T-helper 9 cell (primary cell): ENCODE results near the gene OVOL1.
"Not testable (repeated sequence)": the region's sequence is repeated elsewhere in the genome, so short reads cannot be mapped to it uniquely, and the experiment has no call there.

Source experiments
- DNase-seq: peaks from one replicate; pipeline ENCODE4 v3.0.0-alpha.2; 2020

Gene OVOL1

DNA sequence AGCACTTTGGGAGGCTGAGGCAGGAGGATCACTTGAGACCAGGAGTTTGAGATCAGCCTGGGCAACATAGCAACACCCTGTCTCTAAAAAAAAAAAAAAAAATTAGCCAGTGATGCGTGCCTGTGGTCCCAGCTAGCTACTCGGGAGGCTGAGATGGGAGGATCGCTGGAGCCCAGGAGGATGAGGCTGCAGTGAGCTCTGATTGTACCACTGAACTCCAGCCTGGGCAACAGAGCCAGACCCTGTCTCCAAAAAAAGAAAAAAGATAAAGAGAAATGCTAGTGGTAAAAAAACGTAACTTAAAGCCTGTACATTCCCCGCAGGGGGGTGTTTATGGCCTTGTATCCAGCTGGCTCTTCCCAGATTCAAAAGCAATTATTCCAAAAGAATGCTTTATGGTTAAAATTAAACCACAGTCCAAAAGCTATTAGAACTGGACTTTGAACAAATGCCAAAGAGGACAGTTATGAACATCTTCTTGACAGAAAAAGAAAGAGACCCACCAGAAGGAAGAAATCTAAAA is 30.5 kb downstream of the OVOL1 start:
- DNase-seq: no peak

DNA sequence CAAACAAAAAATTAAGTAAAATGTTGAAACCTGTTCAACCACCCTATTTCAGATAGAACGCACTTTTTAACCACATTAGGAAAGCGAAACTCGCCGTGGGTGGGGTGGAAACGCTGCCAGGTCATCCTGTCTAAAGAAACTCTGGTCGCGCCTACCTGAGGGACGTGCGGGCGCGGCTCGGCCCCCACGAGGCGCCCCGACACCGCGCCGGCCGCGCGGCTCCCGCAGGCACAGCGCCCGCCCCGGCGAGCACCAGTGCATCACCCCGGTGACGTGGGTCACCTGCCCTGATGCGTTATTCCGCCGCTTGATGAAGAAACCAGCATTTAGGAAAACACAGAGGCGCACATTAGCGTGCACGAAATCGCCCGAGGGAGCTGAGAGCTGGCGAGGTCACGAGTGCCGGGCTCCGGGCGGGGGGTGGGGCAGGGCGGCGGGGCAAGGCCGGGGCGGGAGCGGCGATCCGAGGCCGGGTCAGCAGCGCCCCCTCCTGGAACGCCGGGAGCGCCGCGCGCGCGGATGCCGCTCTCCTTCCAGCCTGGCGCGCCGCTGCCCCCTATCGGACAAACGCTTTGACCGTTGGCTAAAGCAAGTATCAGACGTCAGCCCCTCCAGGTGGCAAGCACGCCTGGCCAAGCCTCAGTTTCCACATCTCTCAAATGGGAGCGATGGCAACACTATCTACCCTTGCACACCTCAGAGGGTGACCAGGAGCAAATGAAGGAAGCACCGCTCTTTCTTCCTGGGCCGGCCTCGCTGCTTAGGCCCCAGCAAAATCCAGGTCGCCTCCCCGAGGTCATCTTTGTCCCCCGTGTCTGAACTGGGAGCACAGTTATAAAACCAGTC is 31.2 kb downstream of the OVOL1 start:
- DNase-seq: peak; percentile 99

DNA sequence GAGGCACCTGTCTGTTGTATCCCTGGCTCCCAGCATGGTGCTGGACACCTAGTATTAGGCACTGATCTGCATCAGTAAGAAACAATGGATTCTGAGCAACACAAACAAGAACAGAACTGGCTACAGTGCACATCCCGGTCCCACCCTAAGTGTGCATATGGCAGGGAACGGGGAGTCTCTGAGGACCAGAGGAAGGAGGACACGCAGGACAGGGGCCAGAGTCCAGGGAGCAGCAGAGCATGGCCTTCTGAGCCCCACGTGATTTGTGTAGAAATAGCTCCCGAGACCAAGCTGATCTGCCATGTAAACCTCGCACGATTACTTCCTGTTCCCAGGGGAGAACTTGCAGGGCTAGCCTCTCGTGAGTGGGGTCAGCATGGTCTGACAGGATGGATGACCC is 34.2 kb downstream of the OVOL1 start:
- DNase-seq: no peak

DNA sequence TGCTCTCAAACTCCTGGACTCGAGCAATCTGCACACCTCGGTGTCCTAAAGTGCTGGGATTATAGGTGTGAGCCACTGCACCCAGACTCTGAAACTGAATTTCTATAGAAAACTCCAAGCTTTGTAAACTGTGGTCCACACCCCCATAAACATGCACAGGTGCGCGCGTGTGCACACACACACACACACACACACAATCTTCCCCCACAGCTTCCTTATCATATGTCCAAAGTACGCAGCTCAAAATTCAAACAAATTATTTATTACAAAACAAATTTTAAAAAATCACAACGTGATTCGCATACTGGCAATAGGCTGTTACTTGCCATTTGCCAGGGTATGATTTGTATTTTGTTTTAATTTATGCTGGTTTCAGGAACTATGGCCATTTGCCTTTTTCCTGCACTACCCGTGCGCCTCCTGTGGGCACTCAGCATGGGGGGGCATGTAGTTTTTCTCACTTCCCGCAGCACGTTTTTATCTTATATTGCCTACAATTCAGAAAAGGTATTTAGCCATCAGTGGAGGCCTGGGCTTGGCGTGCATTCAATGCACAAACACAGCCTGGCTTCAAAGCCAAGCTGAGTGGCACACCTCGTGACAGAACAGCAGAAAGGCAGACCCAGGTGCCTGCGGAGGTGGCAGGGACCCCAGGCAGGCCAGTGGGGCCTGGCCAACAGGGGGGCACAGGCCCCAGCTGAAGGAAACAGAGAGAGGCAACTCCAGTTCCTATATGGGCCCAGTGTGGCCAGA is 36.1 kb downstream of the OVOL1 start:
- no peak for DNase-seq

DNA sequence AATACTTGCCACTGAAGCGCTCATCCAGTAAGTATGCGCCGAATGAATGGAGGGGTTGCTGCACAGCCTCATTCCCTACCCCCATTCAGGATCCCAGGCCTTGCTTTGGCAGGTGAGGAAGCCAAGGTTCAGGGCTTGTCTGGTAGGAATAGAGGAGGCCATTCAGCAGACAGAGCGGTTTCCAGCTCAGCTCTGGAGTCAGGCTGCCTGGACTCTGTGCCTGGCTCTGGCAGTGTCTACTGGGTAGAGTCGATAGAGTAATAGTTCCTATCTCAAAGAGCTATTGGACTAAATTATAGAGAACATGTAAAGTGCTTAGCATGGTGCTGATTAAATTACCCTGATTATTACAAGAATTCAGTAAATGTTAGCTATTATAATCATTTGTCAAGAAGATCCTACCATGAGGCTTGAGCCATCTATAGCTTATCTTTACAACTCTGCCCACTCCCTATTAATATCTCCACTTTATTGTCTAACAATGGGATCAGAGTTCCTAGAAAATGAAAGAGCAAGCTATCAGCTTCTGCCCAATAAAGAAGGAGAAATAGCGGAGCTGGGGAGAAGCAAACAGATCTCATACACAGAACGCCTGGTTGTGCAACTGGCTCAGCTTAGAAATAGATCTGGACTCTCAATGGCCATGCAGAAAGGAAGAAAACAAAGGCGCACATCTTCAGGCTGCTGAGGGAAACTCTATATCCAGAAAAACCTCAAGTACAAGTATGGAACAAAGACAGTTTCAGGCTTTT is 40.3 kb downstream of the OVOL1 start:
- DNase-seq: no peak

DNA sequence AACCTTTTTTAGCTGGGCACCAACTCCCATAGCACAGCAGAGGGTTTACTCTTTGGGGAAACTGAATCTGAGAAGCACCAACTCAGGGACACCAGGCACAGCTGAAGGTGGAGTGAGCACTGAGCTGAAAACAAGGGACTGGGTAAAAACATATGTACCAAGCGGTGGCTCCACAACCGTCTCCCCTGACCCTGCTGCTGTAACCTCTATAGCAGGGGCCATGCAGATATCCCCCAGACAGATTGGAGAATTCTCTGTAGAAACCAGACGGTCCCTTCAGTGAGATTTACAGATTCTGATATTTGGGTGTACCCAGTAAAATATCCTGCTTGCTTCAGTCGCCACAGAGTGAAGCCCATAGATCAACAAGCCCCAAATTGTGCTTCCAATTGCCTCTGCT is 42.6 kb downstream of the OVOL1 start:
- no peak for DNase-seq

DNA sequence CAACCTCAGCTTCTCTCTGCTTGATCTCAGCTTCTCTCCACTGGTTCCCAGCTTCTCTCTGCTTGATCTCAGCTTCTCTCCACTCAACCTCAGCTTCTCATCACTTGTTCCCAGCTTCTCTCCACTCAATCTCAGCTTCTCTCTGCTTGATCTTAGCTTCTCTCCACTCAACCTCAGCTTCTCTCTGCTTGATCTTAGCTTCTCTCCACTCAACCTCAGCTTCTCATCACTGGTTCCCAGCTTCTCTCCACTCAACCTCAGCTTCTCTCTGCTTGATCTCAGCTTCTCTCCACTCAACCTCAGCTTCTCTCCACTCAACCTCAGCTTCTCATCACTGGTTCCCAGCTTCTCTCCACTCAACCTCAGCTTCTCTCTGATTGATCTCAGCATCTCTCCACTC is 45.4 kb downstream of the OVOL1 start:
- DNase-seq: not testable (repeated sequence)

DNA sequence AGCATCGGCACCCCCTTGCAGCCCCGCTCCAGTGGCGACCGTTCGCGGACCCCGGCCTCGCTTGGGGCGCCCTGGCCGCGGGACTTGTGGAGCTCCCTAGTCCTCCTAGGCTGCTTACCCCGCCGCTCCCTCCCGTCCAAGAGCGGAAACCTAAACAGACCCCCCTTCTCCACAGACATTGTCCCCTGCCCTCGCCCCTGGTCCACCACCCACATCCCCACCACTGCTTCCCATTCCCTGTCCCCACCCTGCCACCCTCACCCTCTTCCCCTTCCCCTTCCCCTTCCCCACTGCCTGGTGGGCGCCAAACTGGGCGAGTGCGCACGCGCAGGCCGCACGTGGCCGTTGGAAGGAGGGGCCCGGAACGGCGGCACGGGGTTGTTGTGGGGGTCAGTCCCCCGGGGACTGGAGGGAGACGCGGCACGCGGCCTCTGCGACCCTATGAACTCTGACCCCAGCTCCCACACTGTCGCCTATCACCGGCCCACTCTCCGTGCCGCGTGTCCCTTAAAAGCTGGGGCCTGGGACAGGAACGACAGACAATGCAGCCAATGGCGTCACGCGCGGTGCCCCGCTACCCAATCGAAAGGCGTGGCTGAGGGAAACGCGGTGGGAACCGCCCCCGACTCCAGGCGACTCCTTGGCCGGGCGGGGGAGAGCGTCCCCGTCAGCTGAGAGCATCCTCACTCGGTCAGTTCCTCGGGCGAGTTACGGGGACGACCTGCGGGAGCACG is 46.6 kb downstream of the OVOL1 start, which contains the start of gene SNX32:
Gene SNX32 (plus strand): TSS at position 667 of the 734 bp plus-strand sequence. CDS start 103 bp downstream, outside the sequence.
- peak; percentile 89 for DNase-seq

DNA sequence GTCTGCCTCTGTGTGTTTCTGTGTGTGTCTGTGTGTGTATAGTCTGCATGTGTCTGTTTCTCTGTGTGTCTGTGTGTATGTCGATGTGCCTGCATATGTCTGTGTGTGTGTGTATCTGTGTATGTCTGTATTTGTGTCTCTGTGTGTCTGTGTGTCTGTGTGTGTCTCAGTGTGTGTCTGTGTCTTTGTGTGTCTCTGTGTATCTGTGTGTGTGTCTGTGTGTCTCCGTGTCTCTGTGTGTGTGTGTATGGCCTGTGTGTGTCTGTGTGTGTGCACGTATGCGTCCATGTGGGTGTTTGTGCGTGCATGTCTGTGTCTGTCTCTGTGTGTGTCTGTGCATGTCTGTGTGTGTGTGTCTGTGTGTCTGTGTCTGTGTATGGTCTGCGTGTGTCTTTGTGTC is 47.3 kb downstream of the OVOL1 start:
- no peak for DNase-seq

DNA sequence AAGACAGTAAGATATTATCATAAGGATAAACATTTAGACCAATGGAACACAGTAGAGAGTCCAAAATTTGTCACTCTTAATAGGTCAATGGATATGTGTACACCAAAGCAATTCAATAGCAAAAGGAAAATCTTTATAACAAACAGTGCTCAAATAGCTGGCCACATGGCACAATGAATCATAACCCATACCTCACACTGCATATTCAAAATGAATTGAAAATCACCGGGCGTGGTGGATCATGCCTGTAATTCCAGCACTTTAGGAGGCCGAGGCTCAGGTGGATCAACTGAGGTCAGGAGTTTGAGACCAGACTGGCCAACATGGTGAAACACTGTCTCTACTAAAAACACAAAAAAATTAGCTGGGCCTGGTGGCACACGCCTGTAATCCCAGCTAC is 55.3 kb downstream of the OVOL1 start:
- no peak for DNase-seq

DNA sequence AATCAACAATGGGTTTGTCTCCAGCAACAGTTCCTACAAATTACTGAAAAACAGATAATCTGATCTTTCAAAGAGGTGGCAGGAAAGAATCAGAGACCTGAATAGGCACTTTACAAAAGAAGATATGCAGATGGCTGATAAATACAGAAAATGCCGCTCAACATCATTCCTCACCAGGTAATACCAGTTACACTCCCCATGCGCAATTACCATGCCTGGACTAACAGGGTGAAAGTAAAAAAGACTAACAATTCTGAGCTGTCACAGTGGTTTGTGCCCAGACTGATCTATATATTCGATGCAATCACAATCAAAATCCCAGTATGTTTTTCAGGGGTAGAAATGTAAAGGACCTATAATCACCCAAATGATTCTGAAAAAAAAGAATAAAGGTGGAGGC is 56.9 kb downstream of the OVOL1 start:
- DNase-seq: no peak

DNA sequence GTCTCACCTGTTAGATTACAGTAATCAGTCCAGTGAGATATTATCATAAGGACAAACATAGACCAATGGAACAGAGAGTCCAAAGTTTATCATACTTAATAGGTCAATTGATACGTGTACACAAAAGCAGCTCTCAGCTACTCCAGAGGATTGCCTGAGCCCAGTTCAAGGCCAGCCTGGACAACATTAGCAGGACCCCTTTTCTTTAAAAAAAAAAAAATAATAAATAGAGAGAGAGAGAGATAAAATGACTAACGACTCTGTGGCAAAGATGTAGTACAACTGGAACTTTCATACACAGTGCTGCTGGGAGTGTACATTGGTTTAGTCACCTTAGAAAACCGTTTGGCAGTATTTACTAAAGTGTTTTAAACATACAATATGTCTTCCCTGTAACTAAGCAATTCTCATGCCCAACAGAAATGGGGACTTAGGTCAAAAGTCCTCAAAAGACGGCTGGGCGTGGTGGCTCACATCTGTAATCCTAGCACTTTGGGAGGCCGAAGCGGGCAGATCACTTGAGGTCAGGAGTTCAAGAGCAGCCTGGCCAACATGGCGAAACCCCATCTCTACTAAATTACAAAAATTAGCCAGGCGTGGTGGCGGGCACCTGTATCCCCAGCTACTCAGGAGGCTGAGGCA is 57.5 kb downstream of the OVOL1 start:
- no peak for DNase-seq
